GM18505 (cell line): ENCODE results near the gene ST8SIA2.

Experiments
- ATAC-seq: cut with Tn5 transposase; IDR thresholded peaks from one replicate; pipeline ENCODE4 v1.9.1; 2021; ENCODE audit not compliant: unreplicated experiment
- POLR2A ChIP-seq: IDR thresholded peaks from 4 replicates; pipeline ENCODE4 v1.6.1; 2011; ENCODE audit warnings: borderline replicate concordance; ENCODE audit not compliant: insufficient read depth, insufficient read length; ENCODE audit errors: extremely low read depth

ST8SIA2 gene

GRCh38 chr15:92506506-92506905 is 112.8 kb downstream of the ST8SIA2 start:
- no peak for TF ChIP-seq POLR2A

DNA sequence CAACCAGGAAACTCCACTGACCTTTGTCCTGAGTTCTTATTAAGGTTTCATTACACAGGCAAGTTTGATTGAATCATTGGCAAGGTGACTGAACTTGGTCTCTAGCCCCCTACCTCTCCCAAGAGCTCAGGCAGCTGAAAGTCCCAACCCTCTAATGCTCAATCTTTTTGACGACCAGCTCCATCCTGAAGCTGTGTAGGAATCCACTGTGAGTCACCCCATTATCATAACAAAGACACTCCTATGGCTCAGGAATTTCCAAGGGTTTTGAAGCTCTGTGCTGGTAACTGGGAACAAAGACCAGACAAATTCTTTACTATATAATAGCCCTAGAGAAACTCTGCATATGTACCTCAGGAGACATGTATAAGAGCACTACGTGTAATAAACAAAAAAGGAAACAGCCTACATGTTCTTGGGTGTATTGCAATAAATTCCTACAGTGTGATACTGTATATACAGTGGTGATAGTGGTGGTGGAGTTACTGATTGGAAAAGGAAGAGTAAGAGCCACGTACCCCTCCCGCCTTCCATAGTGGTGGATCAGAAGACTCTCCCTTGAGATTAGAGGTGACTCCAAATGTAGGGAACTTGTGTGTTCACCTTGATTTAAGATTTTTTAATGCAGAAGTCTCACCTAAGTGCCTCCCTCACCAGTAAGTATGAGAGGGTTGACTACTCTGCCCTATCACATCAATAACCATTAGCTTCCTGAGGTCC is 116.6 kb downstream of the ST8SIA2 start:
- TF ChIP-seq POLR2A = no peak
- no peak for ATAC-seq

More at GRCh38 chr15:92506506-92506905, 112.8 kb downstream of the ST8SIA2 start:
- ATAC-seq = no peak
